ENCODE measurements around the gene ZER1. TPM values are rescaled to one million over a fixed set of nuclear protein-coding genes. Genes with fewer than 3 reads are reported as not detected.
A peak's percentile ranks its signal among the peaks of the same experiment; 100 is the strongest.

ZER1 gene
- polyA plus RNA-seq, 3 donors: 16.1 to 25.6 (median 18.0) TPM

- H3K4me3 Mint-ChIP-seq: peak overlapping the region; percentile 99 to 100
- no peaks in the 10 kb centered on the region for H3K27me3 ChIP-seq (ENCODE audit: control insufficient read depth in 2 of 2, insufficient read depth in 2 of 2, low read length in 2 of 2)
- peaks cover 0 to 3% (median 2%) of the 10 kb centered on the region in 3 donors for H3K27me3 Mint-ChIP-seq (ENCODE audit: low read depth in 3 of 3)
- H3K36me3 ChIP-seq (replicated peaks in 1 of 2; ENCODE audit: control insufficient read depth in 1 of 2, insufficient read depth in 2 of 2, low read length in 2 of 2): no peaks in the 10 kb centered on the region
- no peak for TF ChIP-seq CTCF (IDR thresholded peaks at IDR 0.05)
- peak overlapping the region; percentile 93 for H3K4me2 ChIP-seq (replicated peaks; ENCODE audit: extremely low read depth, low read length, poor library complexity, severe bottlenecking)
- H3K79me2 ChIP-seq (ENCODE audit: insufficient read depth, low read length): peaks cover 53% of the 10 kb centered on the region
- H3K4me1 ChIP-seq (ENCODE audit: control insufficient read depth in 1 of 2, insufficient read depth in 2 of 2, low read length in 2 of 2): peaks cover 49 to 57% of the 10 kb centered on the region in 2 donors
- H3K9me3 ChIP-seq (replicated peaks in 1 of 2; ENCODE audit: control insufficient read depth in 1 of 2, insufficient read depth in 1 of 2, low read length in 2 of 2): peaks cover 0 to 3% of the 10 kb centered on the region in 2 donors
- peak overlapping the region; percentile 83 to 97 for H3K27ac ChIP-seq (ENCODE audit: low read depth in 1 of 2, low read length in 2 of 2)
- 0% methylated on average over 14 of the region's 15 CpGs for WGBS (ENCODE audit: insufficient coverage)
- peaks cover 8% of the 10 kb centered on the region for H4K20me1 ChIP-seq (ENCODE audit: insufficient read depth, low read length)
- intact Hi-C loops (cut with micrococcal nuclease): no loop called here
- peak overlapping the region; percentile 84 to 100 (median 96) for H3K4me3 ChIP-seq (replicated peaks in 1 of 3; ENCODE audit: low read depth in 2 of 3, low read length in 3 of 3)
- peaks cover 0 to 6% (median 3%) of the 10 kb centered on the region in 7 donors for H3K9me3 Mint-ChIP-seq
- H3K4me1 Mint-ChIP-seq: peaks cover 50% of the 10 kb centered on the region
- peak overlapping the region; percentile 95 to 98 (median 97) for H3K27ac Mint-ChIP-seq
- H3K36me3 Mint-ChIP-seq: peaks cover 2 to 3% of the 10 kb centered on the region in 2 donors
- peak overlapping the region; percentile 83 for H3K9ac ChIP-seq (ENCODE audit: insufficient read depth, low read length, poor library complexity, severe bottlenecking)
- peak; percentile 67 to 76 (median 69) for DNase-seq
- peak overlapping the region; percentile 91 for H2AFZ ChIP-seq (ENCODE audit: insufficient read depth, low read depth, low read length, poor library complexity, severe bottlenecking)
These were observed 87.2 kb downstream of the ZER1 start for GRCh38 chr9:128684325-128685199.

GRCh38 chr9:128684065-128684324, 87.7 kb downstream of the ZER1 start:
- Histone ChIP-seq H2AFZ (ENCODE audit: insufficient read depth, low read depth, low read length, poor library complexity, severe bottlenecking) (peak overlapping the region; percentile 91), H3K27me3 (ENCODE audit: control insufficient read depth in 2 of 2, insufficient read depth in 2 of 2, low read length in 2 of 2) (no peaks in the 10 kb centered on the region), H3K27ac (ENCODE audit: low read depth in 1 of 2, low read length in 2 of 2) (peak overlapping the region; percentile 83 to 97), H3K9me3 (replicated peaks in 1 of 2; ENCODE audit: control insufficient read depth in 1 of 2, insufficient read depth in 1 of 2, low read length in 2 of 2) (peaks cover 0 to 3% of the 10 kb centered on the region in 2 donors), H3K36me3 (replicated peaks in 1 of 2; ENCODE audit: control insufficient read depth in 1 of 2, insufficient read depth in 2 of 2, low read length in 2 of 2) (no peaks in the 10 kb centered on the region), H3K9ac (ENCODE audit: insufficient read depth, low read length, poor library complexity, severe bottlenecking) (peak overlapping the region; percentile 83), H3K79me2 (ENCODE audit: insufficient read depth, low read length) (peaks cover 58% of the 10 kb centered on the region), H3K4me3 (replicated peaks in 1 of 3; ENCODE audit: low read depth in 2 of 3, low read length in 3 of 3) (peak overlapping the region; percentile 84 to 100 (median 96)), H3K4me1 (ENCODE audit: control insufficient read depth in 1 of 2, insufficient read depth in 2 of 2, low read length in 2 of 2) (peaks cover 49 to 57% of the 10 kb centered on the region in 2 donors), H4K20me1 (ENCODE audit: insufficient read depth, low read length) (peaks cover 8% of the 10 kb centered on the region), H3K4me2 (replicated peaks; ENCODE audit: extremely low read depth, low read length, poor library complexity, severe bottlenecking) (peak overlapping the region; percentile 93)
- peaks cover 50% of the 10 kb centered on the region for H3K4me1 Mint-ChIP-seq
- H3K4me3 Mint-ChIP-seq: peak overlapping the region; percentile 99 to 100
- peaks cover 0 to 6% (median 3%) of the 10 kb centered on the region in 7 donors for H3K9me3 Mint-ChIP-seq
- no peak for DNase-seq
- peaks cover 2 to 3% of the 10 kb centered on the region in 2 donors for H3K36me3 Mint-ChIP-seq
- 0% methylated on average over 2 of the region's 3 CpGs for WGBS (ENCODE audit: insufficient coverage)
- no peak for TF ChIP-seq CTCF (IDR thresholded peaks at IDR 0.05)
- H3K27ac Mint-ChIP-seq: peak overlapping the region; percentile 95 to 98 (median 97)
- intact Hi-C loops (cut with micrococcal nuclease): no loop called here
- H3K27me3 Mint-ChIP-seq (ENCODE audit: low read depth in 3 of 3): peaks cover 0 to 3% (median 2%) of the 10 kb centered on the region in 3 donors

Data from CD14-positive monocyte (primary cell).